Pancreas (tissue), 10 donors: ENCODE data around the gene TMEM263. TPM values are rescaled to one million over a fixed set of nuclear protein-coding genes. Genes with fewer than 3 reads are reported as not detected.

Experiments used
- ATAC-seq, 4 donors: fragments of 200-7000 bp; cut with Tn5 transposase; one replicate each; pipeline versions ENCODE4 v1.8.0 to v1.9.1; 2020; ENCODE audit warnings: mild to moderate bottlenecking in 4 of 4, moderate library complexity in 4 of 4
- DNase-seq, 6 donors: peaks; one replicate each; pipeline ENCODE4 v3.0.0-alpha.2; 2020
- FAIRE-seq: peaks from 2 replicates; lab custom pipeline; 2012; peaks lifted over from hg19 to GRCh38; lab: Jason Lieb, UNC
- H3K27ac ChIP-seq, 4 donors: fragments of 200-600 bp; sonication (generic); 1 replicate in 3 of 4; 2 replicates in 1 of 4; pipeline versions ENCODE4 v1.5.0 to v1.8.0; 2020
- H3K27me3 ChIP-seq, 4 donors: fragments of 200-600 bp; one replicate each; pipeline ENCODE4 v1.8.0; 2021
- H3K36me3 ChIP-seq, 3 donors: fragments of 200-600 bp; sonication (generic) in 1 of 3; one replicate each; pipeline versions ENCODE4 v1.5.0 to v1.8.0; 2020 to 2021
- H3K4me1 ChIP-seq, 3 donors: fragments of 200-600 bp; one replicate each; pipeline ENCODE4 v1.8.0; 2021
- H3K4me3 ChIP-seq, 4 donors: fragments of 200-600 bp; sonication (generic) in 2 of 4; one replicate each; pipeline versions ENCODE4 v1.5.0 to v1.8.0; 2020 to 2021
- H3K9me3 ChIP-seq, 4 donors: fragments of 200-600 bp; one replicate each; pipeline ENCODE4 v1.8.0; 2021
- WGBS, 2 donors: extraction: QIAGEN DNeasy Blood & Tissue Kit; methylation state at CpG; one replicate each; pipeline ENCODE4 v1.1.7; 2013; 5-methylcytosine and 5-hydroxymethylcytosine counted together
- intact Hi-C, 3 donors: fragments of 100-400 bp; cut with DNase I; formaldehyde crosslinking; loops; one replicate each; pipeline versions ENCODE4 v1.11.1 to v1.14.2; 2022
- polyA plus RNA-seq, 2 donors: library from polyadenylated mRNA; stranded (reverse); fragments of 200-250 nt; gene quantifications; one replicate each; pipeline ENCODE4 v1.2.3, GENCODE V29; 2013
- total RNA-seq, 6 donors: library from RNA; stranded (reverse); fragmentation: NEBNext Ultra II Directional in 4 of 6; extraction: Animal tissue kit (Norgen Biotek cat#: 25700) in 4 of 6; gene quantifications; one replicate each; pipeline versions ENCODE4 v1.2.1 to v1.2.4, GENCODE V29; 2021 to 2023
- TF ChIP-seq, protein P1 (sequence below), 4 donors: fragments of 200-600 bp; sonication (generic) in 3 of 4; IDR thresholded peaks; one replicate each; pipeline versions ENCODE4 v1.5.0 to v1.8.0; 2021; ENCODE audit warnings: antibody characterized with exemption in 4 of 4
- donor health status: healthy with polysubstance abuse.
- donor health status: DM: no; HTN: no; CAD: no; lungs with moderate emphysema.
- donor health status: DM: no; HTN: no; CAD: no.
- donor health status: control.
- donor health status: control.
- donor health status: Bipolar disorder and iron deficiency.
- donor health status: DM: yes; HTN: yes; CAD: no.
- donor health status: DM: no; HTN: no; CAD: no.
- donor health status: DM: no; HTN: no; CAD: no.
- donor health status: DM: yes; HTN: yes; CAD: no.

Gene TMEM263
- total and polyA plus RNA-seq, 8 donors = 12.7 to 34.5 (median 23.4) TPM

DNA sequence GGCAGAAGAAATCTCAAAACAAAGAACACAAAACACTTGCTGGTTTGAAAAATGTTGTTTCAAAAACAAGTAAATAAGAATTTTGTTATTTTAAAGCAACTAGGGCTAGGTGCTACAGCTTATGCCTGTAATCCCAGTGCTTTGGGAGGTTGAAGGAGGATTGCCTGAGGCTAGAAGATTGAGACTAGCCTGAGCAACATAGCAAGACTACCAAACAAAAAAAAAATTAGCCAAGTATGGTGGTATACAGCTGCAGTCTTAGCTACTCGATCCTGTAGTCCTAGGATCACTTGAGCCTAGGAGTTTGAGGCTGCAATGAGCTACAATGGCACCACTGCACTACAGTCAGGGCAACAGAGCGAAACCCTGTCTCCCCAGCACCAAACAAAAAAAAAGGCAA is 63.8 kb downstream of the TMEM263 start:
- 90 to 94% methylated on average over 2 of the region's 2 CpGs for WGBS, 2 donors
- intact Hi-C loops = no loop called here
- TF ChIP-seq, protein P1, sequence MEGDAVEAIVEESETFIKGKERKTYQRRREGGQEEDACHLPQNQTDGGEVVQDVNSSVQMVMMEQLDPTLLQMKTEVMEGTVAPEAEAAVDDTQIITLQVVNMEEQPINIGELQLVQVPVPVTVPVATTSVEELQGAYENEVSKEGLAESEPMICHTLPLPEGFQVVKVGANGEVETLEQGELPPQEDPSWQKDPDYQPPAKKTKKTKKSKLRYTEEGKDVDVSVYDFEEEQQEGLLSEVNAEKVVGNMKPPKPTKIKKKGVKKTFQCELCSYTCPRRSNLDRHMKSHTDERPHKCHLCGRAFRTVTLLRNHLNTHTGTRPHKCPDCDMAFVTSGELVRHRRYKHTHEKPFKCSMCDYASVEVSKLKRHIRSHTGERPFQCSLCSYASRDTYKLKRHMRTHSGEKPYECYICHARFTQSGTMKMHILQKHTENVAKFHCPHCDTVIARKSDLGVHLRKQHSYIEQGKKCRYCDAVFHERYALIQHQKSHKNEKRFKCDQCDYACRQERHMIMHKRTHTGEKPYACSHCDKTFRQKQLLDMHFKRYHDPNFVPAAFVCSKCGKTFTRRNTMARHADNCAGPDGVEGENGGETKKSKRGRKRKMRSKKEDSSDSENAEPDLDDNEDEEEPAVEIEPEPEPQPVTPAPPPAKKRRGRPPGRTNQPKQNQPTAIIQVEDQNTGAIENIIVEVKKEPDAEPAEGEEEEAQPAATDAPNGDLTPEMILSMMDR (IDR thresholded peaks at IDR 0.05) = no peak
- peaks cover 0 to 10% (median 4%) of the 10 kb centered on the region in 3 donors for H3K4me1 ChIP-seq
- FAIRE-seq = no peak
- H3K4me3 ChIP-seq = no peak overlapping the region
- no peak overlapping the region for H3K27ac ChIP-seq
- H3K9me3 ChIP-seq = no peaks in the 10 kb centered on the region
- no peak for ATAC-seq
- no peak for DNase-seq
- H3K36me3 ChIP-seq = no peaks in the 10 kb centered on the region
- no peaks in the 10 kb centered on the region for H3K27me3 ChIP-seq

Other genes with a start within 250 kb of the TMEM263 start
- 10 to 100 TPM in 3 of 6 donors, 1 to 10 TPM in 3; 7.4 to 17.5 (median 10.2) TPM for gene RIC8B, start 181.2 kb upstream of the TMEM263 start, total RNA-seq
- gene RIC8B, start 181.2 kb upstream of the TMEM263 start, polyA plus RNA-seq = 1 to 10 TPM; 5.3 to 8.5 TPM
- gene MTERF2, start 31.2 kb downstream of the TMEM263 start, total RNA-seq = 10 to 100 TPM in 5 of 6 donors, 1 to 10 TPM in 1; 9.9 to 15.0 (median 13.7) TPM
- gene MTERF2, start 31.2 kb downstream of the TMEM263 start, polyA plus RNA-seq = 10 to 100 TPM; 31.8 to 42.8 TPM
- gene CRY1, start 137.6 kb downstream of the TMEM263 start, total RNA-seq = 1 to 10 TPM; 5.5 to 8.6 (median 8.1) TPM
- 10 to 100 TPM in 1 of 2 donors, 1 to 10 TPM in 1; 5.3 to 11.5 TPM for gene CRY1, start 137.6 kb downstream of the TMEM263 start, polyA plus RNA-seq